Measurements from ENCODE around the gene RGSL1. TPM values are rescaled to one million over a fixed set of nuclear protein-coding genes. Genes with fewer than 3 reads are reported as not detected.

RGSL1 gene
- total and polyA plus RNA-seq, 9 of the 15 experiments (the other 6 are each of a cell fraction or from before 2014, with no cell fraction given), result 0.03 TPM; not detected in 8

- ChIA-PET POLR2A (interaction anchor here (1.3 kb wide), 1 partner anchor 13 kb away, joined by 5 read pairs; no protein-coding TSS in a partner anchor), CTCF (ENCODE audit: low intra/inter-chr PET ratio) (no interaction called here)
- no peaks in the 10 kb centered on the region for H3K9me3 ChIP-seq (replicated peaks; ENCODE audit: control insufficient read depth, insufficient read depth, low read depth, low read length)
- intact Hi-C loops (cut with micrococcal nuclease), result no loop called here
- no peaks in the 10 kb centered on the region for H3K4me1 ChIP-seq (replicated peaks in 1 of 2; ENCODE audit: control insufficient read depth in 2 of 2, insufficient read depth in 2 of 2, low read length in 2 of 2)
- no peak overlapping the region for H2AFZ ChIP-seq (ENCODE audit: low read depth, low read length)
- no peak overlapping the region for H3K4me3 ChIP-seq
- no peaks in the 10 kb centered on the region for H3K79me2 ChIP-seq (ENCODE audit: control insufficient read depth, insufficient read depth, low read length)
- in situ Hi-C loops (cut with MboI), result no loop called here
- no peak overlapping the region for H3K9ac ChIP-seq (ENCODE audit: insufficient read depth in 1 of 2, low read depth in 2 of 2, low read length in 2 of 2)
- no peak for DNase-seq (ENCODE audit: extremely low read depth in 1 of 4, low spot score in 3 of 4)
- ATAC-seq, result no peak
- no TSS peak for BruUV-seq (replicated peaks)
- WGBS (ENCODE audit: insufficient coverage, low coverage, missing lambda C conversion rate), result 0% methylated on average over 4 of the region's 4 CpGs
- FAIRE-seq, result no peak
- no peak overlapping the region for H3K4me2 ChIP-seq (ENCODE audit: insufficient read depth, low read length)
- no peaks in the 10 kb centered on the region for H3K36me3 ChIP-seq (ENCODE audit: control insufficient read depth, insufficient read depth, low read length)
- H3K27ac ChIP-seq (ENCODE audit: extremely low read depth, low read depth, low read length), result no peak overlapping the region
- H4K20me1 ChIP-seq (replicated peaks; ENCODE audit: control insufficient read depth, insufficient read depth, low read length), result no peaks in the 10 kb centered on the region
- peaks cover 9 to 27% of the 10 kb centered on the region in 2 experiments for H3K27me3 ChIP-seq (ENCODE audit: control insufficient read depth in 2 of 2, insufficient read depth in 2 of 2, low read length in 2 of 2)
- H3K9me1 ChIP-seq (ENCODE audit: control insufficient read depth, insufficient read depth, low read length), result no peaks in the 10 kb centered on the region
- TF ChIP-seq TBP (optimal IDR thresholded peaks at IDR 0.05; ENCODE audit: low read depth, low read length) (no peak), TOE1 (IDR thresholded peaks at IDR 0.05; ENCODE audit: borderline replicate concordance) (no peak), TOE1 (CRISPR knock-in tag; IDR thresholded peaks at IDR 0.05; ENCODE audit: borderline replicate concordance, low read depth) (no peak), PURB (CRISPR knock-in tag; IDR thresholded peaks at IDR 0.05; ENCODE audit: low read depth) (no peak), PHB2 (IDR thresholded peaks at IDR 0.05; ENCODE audit: low read depth) (no peak), HNRNPUL1 (IDR thresholded peaks at IDR 0.05; ENCODE audit: low read length) (no peak), ILF3 (IDR thresholded peaks at IDR 0.05; ENCODE audit: borderline replicate concordance) (no peak), E4F1 (CRISPR knock-in tag; IDR thresholded peaks at IDR 0.05; ENCODE audit: borderline replicate concordance) (no peak), FIP1L1 (IDR thresholded peaks at IDR 0.05; ENCODE audit: low read depth, low read length, poor library complexity, severe bottlenecking) (no peak), HOXB6 (CRISPR knock-in tag; IDR thresholded peaks at IDR 0.05; ENCODE audit: borderline replicate concordance) (no peak), FOXM1 (IDR thresholded peaks at IDR 0.05; ENCODE audit: low read depth) (no peak), FOXM1 (CRISPR knock-in tag; IDR thresholded peaks at IDR 0.05; ENCODE audit: low read depth) (no peak), SIN3A (IDR thresholded peaks at IDR 0.05; ENCODE audit: borderline replicate concordance in 2 of 2, control insufficient read depth in 1 of 2, low read depth in 2 of 2, low read length in 2 of 2) (no peak), AFF4 (CRISPR knock-in tag; IDR thresholded peaks at IDR 0.05) (no peak), FOXK1 (CRISPR knock-in tag; IDR thresholded peaks at IDR 0.05; ENCODE audit: borderline replicate concordance) (no peak), KAT7 (CRISPR knock-in tag; IDR thresholded peaks at IDR 0.05; ENCODE audit: borderline replicate concordance) (no peak), ZNF274 (IDR thresholded peaks at IDR 0.05; ENCODE audit: borderline replicate concordance, low read depth, low read length) (no peak), ATF1 (CRISPR knock-in tag; IDR thresholded peaks at IDR 0.05) (no peak), ATF1 (tag; IDR thresholded peaks at IDR 0.05) (no peak)
These were observed 111.5 kb downstream of the RGSL1 start for GRCh38 chr1:182561456-182561855.
